Osteoblast (primary cell): ENCODE results near the gene DHRS11. TPM values are rescaled to one million over a fixed set of nuclear protein-coding genes. Genes with fewer than 3 reads are reported as not detected.

ENCODE experiments used
- DNase-seq: peaks from one replicate; pipeline ENCODE4 v3.0.0; 2011; ENCODE audit warnings: low spot score, mixed read lengths; ENCODE audit not compliant: insufficient read length; ENCODE audit errors: missing footprints
- H2AFZ ChIP-seq: 2 replicates; pipeline ENCODE4 v1.6.0; 2011; ENCODE audit warnings: mild to moderate bottlenecking, low read length
- H3K27ac ChIP-seq: 2 replicates; pipeline ENCODE4 v1.5.1; 2011; ENCODE audit warnings: mild to moderate bottlenecking, low read depth, low read length, moderate library complexity
- H3K27me3 ChIP-seq: 2 replicates; pipeline ENCODE4 v1.6.0; 2012; ENCODE audit warnings: mild to moderate bottlenecking, control low read depth, inconsistent platforms, low read length, moderate library complexity; ENCODE audit not compliant: insufficient read depth
- H3K36me3 ChIP-seq: 2 replicates; pipeline ENCODE4 v1.5.1; 2011; ENCODE audit warnings: mild to moderate bottlenecking, low read length, control low read depth, moderate library complexity; ENCODE audit not compliant: insufficient read depth
- H3K4me1 ChIP-seq: 2 replicates; pipeline ENCODE4 v1.5.1; 2011; ENCODE audit warnings: mild to moderate bottlenecking, low read length, control low read depth, moderate library complexity; ENCODE audit not compliant: insufficient read depth
- H3K4me2 ChIP-seq: 2 replicates; pipeline ENCODE4 v1.6.0; 2011; ENCODE audit warnings: mild to moderate bottlenecking, low read length; ENCODE audit not compliant: insufficient read depth
- H3K4me3 ChIP-seq: fragments of 200-600 bp; sonication (generic); 3 replicates; pipeline ENCODE4 v1.5.1; 2012; ENCODE audit warnings: mild to moderate bottlenecking, low read length, inconsistent platforms; ENCODE audit not compliant: insufficient read depth
- H3K79me2 ChIP-seq: 2 replicates; pipeline ENCODE4 v1.6.0; 2012; ENCODE audit warnings: mild to moderate bottlenecking, low read length, control low read depth, inconsistent platforms; ENCODE audit not compliant: insufficient read depth
- H3K9me3 ChIP-seq: 2 replicates; pipeline ENCODE4 v1.5.1; 2011; ENCODE audit warnings: low read depth, low read length, control low read depth
- H4K20me1 ChIP-seq: 2 replicates; pipeline ENCODE4 v1.6.0; 2012; ENCODE audit warnings: mild to moderate bottlenecking, low read length, control low read depth; ENCODE audit not compliant: insufficient read depth
- CTCF ChIP-seq: IDR thresholded peaks from 2 replicates; pipeline ENCODE4 v1.5.1; 2011; ENCODE audit warnings: mild to moderate bottlenecking, low read depth, low read length, moderate library complexity; ENCODE audit errors: extremely low read depth
- total RNA-seq: library from RNA; depleted of rRNA; stranded (reverse); fragments of >200 nt; gene quantifications from 2 replicates; pipeline ENCODE4 v1.2.3, GENCODE V29; 2012

Gene DHRS11
- total RNA-seq, 1 donor: 3.3 TPM

- Histone ChIP-seq H2AFZ (no peak overlapping the region), H4K20me1 (no peaks in the 10 kb centered on the region), H3K4me3 (no peak overlapping the region), H3K79me2 (no peaks in the 10 kb centered on the region), H3K4me2 (no peak overlapping the region), H3K36me3 (no peaks in the 10 kb centered on the region), H3K27me3 (peaks cover 4% of the 10 kb centered on the region), H3K9me3 (no peaks in the 10 kb centered on the region), H3K27ac (no peak overlapping the region), H3K4me1 (peaks cover 8% of the 10 kb centered on the region)
- no peak for DNase-seq
- no peak for TF ChIP-seq CTCF
Observed at GRCh38 chr17:36616061-36617029, 24.7 kb downstream of the DHRS11 start.

DNA sequence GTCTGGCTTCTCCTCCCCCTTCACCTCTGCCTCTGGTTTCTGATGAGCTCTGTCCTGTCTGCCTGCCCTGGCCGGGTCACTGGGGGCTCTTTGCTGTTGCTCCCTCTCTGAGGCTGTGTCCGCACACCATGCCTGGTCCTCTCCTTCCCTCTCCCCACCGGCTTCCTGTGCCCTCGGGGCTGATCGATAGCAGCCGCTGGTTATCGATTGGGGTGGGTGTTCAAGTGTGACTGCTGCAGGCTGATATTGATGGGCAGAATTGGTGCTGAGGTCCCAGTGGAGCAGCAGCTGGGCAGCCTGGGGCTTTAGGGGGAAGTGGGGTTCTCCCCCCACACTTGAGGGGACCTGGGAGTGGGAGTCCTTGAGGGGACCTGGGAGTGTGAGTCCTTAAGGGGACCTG is 26.1 kb downstream of the DHRS11 start:
- Histone ChIP-seq H3K79me2 (no peaks in the 10 kb centered on the region), H3K27ac (no peak overlapping the region), H3K27me3 (peaks cover 4% of the 10 kb centered on the region), H2AFZ (no peak overlapping the region), H4K20me1 (no peaks in the 10 kb centered on the region), H3K9me3 (no peaks in the 10 kb centered on the region), H3K36me3 (no peaks in the 10 kb centered on the region), H3K4me2 (no peak overlapping the region), H3K4me1 (no peaks in the 10 kb centered on the region), H3K4me3 (no peak overlapping the region)
- no peak for DNase-seq
- TF ChIP-seq CTCF: no peak

- no peaks in the 10 kb centered on the region for H3K9me3 ChIP-seq
- no peaks in the 10 kb centered on the region for H3K27me3 ChIP-seq
- no peak overlapping the region for H3K27ac ChIP-seq
- no peak overlapping the region for H2AFZ ChIP-seq
- H3K4me1 ChIP-seq: no peaks in the 10 kb centered on the region
- no peaks in the 10 kb centered on the region for H4K20me1 ChIP-seq
- H3K4me2 ChIP-seq: no peak overlapping the region
- no peak overlapping the region for H3K4me3 ChIP-seq
- DNase-seq: no peak
- no peaks in the 10 kb centered on the region for H3K36me3 ChIP-seq
- no peak for TF ChIP-seq CTCF
- H3K79me2 ChIP-seq: no peaks in the 10 kb centered on the region
Observed at GRCh38 chr17:36623281-36623680, 31.6 kb downstream of the DHRS11 start.

GRCh38 chr17:36625188-36625587 is 33.5 kb downstream of the DHRS11 start:
- no peak for TF ChIP-seq CTCF

More at GRCh38 chr17:36625188-36625587, 33.5 kb downstream of the DHRS11 start:
- no peaks in the 10 kb centered on the region for H3K27me3 ChIP-seq
- no peak overlapping the region for H3K4me2 ChIP-seq
- no peak overlapping the region for H3K4me3 ChIP-seq
- H2AFZ ChIP-seq: no peak overlapping the region
- H4K20me1 ChIP-seq: no peaks in the 10 kb centered on the region
- H3K4me1 ChIP-seq: no peaks in the 10 kb centered on the region
- no peaks in the 10 kb centered on the region for H3K79me2 ChIP-seq
- no peaks in the 10 kb centered on the region for H3K9me3 ChIP-seq
- DNase-seq: no peak
- no peaks in the 10 kb centered on the region for H3K36me3 ChIP-seq
- H3K27ac ChIP-seq: no peak overlapping the region
